GM21786 (cell line): Measurements from ENCODE around the gene ZDBF2.
A peak's percentile ranks its signal among the peaks of the same experiment; 100 is the strongest.
"Not testable (repeated sequence)": the region's sequence is repeated elsewhere in the genome, so short reads cannot be mapped to it uniquely, and the experiment has no call there.

Source experiments
- ATAC-seq: cut with Tn5 transposase; IDR thresholded peaks from one replicate; pipeline ENCODE4 v1.9.1; 2021; ENCODE audit not compliant: unreplicated experiment

Gene ZDBF2

DNA sequence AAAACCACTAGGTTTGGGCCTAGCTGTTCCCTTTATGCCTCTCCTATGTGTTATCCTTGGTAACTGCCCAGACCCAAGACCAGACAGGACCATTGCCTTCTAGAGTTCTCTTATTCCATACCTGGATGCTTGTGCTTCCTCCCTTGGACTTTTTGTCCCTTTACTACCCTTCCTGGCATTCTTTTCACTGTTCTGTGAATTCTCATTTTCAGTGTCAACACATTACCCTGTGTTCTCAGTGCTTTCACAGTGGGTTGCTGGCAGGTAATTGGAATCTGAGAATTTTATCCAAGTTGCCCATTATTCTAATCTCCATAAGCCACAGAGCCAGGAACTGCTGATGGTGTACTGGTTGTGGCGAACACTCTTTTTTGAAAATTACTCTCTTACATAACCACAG, 41.7 kb downstream of the ZDBF2 start:
- ATAC-seq: no peak

DNA sequence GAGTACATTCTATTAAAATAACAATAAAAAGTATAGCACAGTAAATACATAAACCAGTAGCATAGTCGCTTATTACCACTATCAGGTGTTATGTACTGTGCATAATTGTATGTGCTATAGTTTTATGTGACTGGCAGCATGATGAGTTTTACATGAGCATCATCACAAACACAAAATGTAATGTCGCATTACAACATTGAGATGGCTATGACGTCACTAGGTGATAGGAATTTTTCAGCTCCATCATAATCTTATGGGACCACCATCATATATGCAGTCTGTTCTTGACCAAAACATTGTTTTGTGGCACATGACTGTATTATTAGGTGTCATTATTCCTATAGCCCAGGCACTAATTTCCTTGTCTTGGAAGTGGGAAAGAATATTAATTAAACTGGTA, 48.6 kb downstream of the ZDBF2 start:
- ATAC-seq: no peak

GRCh38 chr2:206323486-206323885, 49.0 kb downstream of the ZDBF2 start:
- ATAC-seq: no peak

DNA sequence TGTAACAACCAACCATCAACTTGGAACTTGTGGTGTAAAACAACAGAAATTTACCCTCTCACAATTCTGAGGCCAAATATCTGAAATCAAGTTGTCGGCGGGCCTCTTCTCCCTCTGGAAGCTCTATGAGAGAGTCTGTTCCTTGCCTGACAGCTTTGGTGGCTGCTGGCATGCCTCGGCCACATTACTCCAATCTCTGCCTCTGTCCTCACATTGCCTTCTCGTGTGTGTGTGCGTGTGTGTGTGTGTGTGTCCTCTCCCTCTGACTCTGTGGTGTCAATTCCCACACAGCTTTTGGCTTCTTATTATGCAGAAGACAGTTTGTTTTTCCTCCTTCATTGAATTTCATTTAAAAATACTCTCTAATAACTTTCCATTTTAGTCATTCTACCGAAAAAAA, 50.4 kb downstream of the ZDBF2 start:
- ATAC-seq: no peak

- no peak for ATAC-seq
These were observed 54.5 kb downstream of the ZDBF2 start for GRCh38 chr2:206328974-206329373.

DNA sequence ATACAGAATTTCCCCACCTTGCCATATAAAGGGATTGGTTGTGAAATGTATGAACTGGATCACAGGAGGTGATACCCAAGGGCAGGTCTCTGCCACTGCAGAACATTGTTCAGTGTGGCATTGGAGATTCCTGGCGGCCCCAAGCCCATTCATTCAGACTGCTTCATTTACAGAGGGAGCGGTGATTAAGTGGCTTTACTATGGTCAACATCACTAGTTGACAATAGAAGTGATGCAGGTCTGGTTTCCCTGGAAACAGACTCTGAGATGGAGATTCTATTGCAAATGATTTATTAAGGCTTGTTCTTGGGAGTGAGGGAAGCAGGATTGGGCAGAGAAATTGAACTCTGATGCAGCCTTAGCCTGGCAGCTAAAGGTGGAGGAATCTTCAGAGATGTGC, 62.4 kb downstream of the ZDBF2 start:
- ATAC-seq: no peak

DNA sequence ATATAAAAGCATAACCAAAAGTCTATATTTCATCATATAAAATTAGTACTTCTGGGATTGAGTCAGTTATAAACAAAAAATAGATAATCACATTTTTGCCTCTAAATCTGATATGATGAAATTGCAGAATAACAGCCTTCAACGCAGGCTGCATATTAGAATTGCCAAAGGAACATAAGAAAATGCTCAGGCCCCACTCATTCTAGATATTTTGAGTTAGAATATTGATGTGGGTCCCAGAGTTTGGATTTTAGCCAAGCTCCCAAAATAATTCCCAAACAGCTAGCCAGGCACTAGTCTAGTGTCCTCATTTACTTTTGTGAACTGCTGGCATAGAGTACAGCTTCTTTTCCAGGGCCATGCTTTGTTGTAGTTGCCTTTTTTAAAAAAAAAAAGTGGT, 63.5 kb downstream of the ZDBF2 start:
- ATAC-seq: no peak

DNA sequence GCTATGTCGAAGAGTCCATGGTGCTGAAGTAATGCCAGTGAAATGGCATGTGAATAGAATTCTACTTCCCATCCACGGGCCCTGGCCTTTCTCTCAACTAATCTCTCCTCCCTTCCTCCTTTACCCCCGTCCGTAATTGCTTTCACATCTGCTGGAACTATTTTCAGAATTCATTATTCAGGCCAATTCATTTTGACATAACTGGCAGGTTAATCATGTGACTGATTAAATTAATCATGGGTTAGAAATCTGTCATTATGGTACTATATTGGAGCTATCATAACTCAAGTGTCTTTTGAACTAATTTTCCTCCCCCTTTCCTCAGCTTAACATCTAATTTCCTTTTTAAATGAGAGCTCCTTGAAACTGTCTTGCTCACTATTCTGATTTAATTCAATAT, 66.9 kb downstream of the ZDBF2 start:
- no peak for ATAC-seq

GRCh38 chr2:206343144-206343543, 68.7 kb downstream of the ZDBF2 start:
- ATAC-seq: no peak

- ATAC-seq: no peak
These were observed 69.4 kb downstream of the ZDBF2 start for GRCh38 chr2:206343816-206344215.

DNA sequence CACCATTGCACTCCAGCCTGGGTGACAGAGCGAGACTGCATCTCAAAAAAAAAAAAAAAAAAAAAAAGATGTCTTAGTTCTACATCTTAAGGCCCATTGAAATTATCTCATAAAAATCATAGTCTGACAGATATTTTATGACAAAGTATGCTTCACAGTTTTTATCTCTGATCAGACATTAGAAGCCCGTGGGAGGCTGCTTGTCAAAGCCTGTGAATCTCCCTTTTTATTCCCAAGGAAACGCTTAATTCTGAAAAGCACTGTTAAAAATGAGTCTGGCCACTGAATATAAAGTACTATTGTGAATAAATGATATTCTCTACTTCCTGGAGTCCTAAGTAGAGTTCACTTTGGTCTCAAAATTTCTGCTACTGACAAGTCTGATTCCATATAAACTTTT, 71.1 kb downstream of the ZDBF2 start:
- no peak for ATAC-seq

- ATAC-seq: no peak
These were observed 74.9 kb downstream of the ZDBF2 start for GRCh38 chr2:206349375-206349774.

GRCh38 chr2:206352571-206352970, 78.1 kb downstream of the ZDBF2 start:
- ATAC-seq: no peak

GRCh38 chr2:206353685-206354084, 79.2 kb downstream of the ZDBF2 start:
- no peak for ATAC-seq

- ATAC-seq: peak; percentile 61
These were observed 79.7 kb downstream of the ZDBF2 start for GRCh38 chr2:206354129-206354528.

DNA sequence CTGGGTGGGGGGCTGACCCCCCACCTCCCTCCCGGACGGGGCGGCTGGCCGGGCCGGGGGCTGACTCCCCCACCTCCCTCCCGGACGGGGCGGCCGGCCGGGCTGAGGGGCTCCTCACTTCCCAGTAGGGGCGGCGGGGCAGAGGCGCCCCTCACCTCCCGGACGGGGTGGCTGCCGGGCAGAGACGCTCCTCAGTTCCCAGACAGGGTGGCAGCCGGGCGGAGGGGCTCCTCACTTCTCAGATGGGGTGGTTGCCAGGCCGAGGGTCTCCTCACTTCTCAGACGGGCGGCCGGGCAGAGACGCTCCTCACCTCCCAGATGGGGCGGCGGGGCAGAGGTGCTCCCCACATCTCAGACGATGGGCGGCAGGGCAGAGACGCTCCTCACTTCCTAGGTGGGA, 82.4 kb downstream of the ZDBF2 start:
- ATAC-seq: not testable (repeated sequence)

GRCh38 chr2:206360840-206361239, 86.4 kb downstream of the ZDBF2 start:
- not testable (repeated sequence) for ATAC-seq

DNA sequence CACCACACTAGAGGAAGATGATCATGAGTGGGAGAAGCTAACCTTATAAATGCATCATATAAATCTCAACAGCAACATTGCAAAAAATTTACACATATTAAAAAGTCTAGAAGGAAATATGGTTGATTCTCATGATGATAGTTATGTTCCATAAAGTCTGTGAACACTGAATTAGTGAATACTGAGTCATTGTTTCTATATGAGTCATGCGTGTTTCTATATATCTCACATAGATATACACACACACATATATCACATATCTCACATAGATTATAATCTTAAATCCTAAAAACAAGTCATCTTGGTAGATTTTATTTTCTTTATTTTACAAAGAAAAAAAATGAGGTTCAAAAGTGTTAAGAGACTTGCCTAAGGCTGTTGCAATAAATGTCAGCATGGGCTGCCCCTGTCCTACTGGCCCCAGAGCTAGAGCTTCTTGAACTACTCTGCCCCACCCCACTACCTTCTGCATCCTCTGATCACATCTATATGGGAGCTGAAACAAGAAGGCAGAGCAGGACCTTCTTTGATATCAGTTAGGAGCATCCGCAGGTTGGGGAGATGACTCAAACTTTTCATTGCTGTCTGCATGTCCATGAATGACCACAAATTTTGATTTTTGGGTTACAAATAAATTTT, 87.1 kb downstream of the ZDBF2 start:
- ATAC-seq: peak; percentile 87
